AG09309 (cell line): ENCODE measurements around the gene LIMS1.

Source experiments
- DNase-seq: peaks from one replicate; pipeline ENCODE4 v3.0.0-alpha.2; 2010; ENCODE audit warnings: low read depth
- H3K4me3 ChIP-seq: 2 replicates; pipeline ENCODE4 v1.5.1; 2011; ENCODE audit warnings: mild to moderate bottlenecking, low read depth, low read length, moderate library complexity; ENCODE audit not compliant: control insufficient read depth
- TF ChIP-seq, protein P1 (sequence below): IDR thresholded peaks from 2 replicates; pipeline ENCODE4 v1.5.1; 2011; ENCODE audit warnings: mild to moderate bottlenecking, low read depth, low read length, inconsistent platforms; ENCODE audit not compliant: insufficient read depth, control insufficient read depth; ENCODE audit errors: missing control alignments

The LIMS1 gene

DNA sequence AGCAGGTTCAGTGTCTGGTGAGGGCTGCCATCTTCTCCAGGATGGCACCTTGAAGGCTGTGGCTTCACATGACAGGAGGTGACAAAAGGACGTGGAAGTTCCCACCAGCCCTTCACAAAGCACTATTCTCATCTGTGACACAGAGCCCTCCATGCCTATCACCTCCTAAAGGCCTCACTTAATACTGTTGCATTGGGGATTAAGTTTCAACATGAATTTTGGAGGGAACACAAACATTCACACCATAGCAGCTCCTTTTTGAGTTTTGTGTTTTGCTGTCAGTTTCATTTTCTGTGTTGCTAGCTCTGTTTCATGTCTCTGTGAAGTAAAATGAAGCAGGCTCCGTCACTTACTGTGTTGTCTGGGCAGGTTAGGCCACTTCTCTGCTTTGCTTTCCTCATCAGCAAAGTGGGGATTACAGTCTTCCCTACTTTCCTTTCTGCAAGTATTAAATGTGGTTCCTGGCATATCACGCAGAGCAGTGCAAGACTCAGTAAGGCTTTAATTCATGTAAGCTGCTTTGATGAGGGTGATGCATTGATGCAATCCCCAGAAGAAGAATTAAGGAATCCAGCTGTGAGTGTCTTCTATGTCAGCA is 31.6 kb downstream of the LIMS1 start:
- TF ChIP-seq, protein P1, sequence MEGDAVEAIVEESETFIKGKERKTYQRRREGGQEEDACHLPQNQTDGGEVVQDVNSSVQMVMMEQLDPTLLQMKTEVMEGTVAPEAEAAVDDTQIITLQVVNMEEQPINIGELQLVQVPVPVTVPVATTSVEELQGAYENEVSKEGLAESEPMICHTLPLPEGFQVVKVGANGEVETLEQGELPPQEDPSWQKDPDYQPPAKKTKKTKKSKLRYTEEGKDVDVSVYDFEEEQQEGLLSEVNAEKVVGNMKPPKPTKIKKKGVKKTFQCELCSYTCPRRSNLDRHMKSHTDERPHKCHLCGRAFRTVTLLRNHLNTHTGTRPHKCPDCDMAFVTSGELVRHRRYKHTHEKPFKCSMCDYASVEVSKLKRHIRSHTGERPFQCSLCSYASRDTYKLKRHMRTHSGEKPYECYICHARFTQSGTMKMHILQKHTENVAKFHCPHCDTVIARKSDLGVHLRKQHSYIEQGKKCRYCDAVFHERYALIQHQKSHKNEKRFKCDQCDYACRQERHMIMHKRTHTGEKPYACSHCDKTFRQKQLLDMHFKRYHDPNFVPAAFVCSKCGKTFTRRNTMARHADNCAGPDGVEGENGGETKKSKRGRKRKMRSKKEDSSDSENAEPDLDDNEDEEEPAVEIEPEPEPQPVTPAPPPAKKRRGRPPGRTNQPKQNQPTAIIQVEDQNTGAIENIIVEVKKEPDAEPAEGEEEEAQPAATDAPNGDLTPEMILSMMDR, result no peak
- DNase-seq, result no peak
- H3K4me3 ChIP-seq, result no peak overlapping the region

DNA sequence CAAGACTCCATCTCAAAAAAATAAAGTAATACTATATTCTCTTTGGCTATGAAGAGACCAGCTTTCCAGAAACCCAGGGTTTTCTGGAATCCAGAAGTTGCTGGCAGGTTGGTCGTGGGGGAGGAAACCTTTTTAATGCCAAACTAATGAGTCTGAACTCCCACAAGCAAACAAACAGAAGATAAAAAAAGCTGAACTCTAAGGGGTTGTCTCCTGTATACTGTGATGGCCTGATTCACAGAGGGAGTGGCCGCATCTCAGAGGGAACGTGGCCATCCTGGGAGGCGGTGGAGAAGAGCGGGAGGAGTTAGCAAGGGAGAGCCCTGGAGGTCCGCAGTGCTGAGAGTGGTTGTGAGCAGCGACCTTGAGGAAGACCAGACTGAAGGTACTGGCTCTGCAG is 36.1 kb downstream of the LIMS1 start:
- no peak overlapping the region for H3K4me3 ChIP-seq
- TF ChIP-seq, protein P1, result no peak
- DNase-seq, result no peak

DNA sequence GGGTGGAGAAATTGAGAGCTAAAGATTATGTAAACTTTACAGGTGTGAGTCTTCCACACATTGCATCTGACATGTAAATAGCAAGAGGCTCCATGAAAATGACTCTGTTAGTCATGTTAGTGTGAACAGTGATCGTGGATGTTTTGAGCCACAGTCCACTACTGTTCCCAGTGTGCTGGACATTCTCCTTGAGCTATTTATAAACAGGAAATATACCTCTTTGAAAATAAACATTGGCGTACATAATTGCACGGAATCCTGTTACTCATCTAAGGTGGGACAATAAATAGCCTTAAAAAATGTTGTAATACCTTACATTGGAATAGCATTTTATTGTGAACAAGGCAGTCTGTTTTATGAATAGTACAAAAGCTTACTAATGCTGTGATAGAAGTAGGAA is 37.0 kb downstream of the LIMS1 start:
- TF ChIP-seq, protein P1, result no peak
- H3K4me3 ChIP-seq, result no peak overlapping the region
- no peak for DNase-seq

DNA sequence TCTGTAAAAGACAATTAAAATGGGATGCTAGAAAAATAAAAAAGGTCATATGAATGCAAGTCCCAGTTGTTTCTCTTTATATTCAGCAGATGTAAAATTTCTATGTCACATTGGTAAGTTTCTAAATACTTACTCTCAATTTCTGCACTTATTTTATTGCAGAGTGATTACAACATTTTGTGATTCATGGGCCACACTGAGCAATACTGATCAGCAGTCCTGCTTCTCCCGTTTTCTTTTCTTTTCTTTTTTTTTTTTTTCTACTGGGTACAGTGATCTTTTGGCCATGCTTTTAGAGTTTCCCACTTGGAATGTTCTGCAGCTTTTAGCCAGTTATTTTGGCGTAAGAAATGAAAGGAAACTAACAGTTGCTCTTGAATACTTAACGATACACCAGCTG is 38.8 kb downstream of the LIMS1 start:
- TF ChIP-seq, protein P1, result no peak
- peak; percentile 80 for DNase-seq
- H3K4me3 ChIP-seq, result no peak overlapping the region

DNA sequence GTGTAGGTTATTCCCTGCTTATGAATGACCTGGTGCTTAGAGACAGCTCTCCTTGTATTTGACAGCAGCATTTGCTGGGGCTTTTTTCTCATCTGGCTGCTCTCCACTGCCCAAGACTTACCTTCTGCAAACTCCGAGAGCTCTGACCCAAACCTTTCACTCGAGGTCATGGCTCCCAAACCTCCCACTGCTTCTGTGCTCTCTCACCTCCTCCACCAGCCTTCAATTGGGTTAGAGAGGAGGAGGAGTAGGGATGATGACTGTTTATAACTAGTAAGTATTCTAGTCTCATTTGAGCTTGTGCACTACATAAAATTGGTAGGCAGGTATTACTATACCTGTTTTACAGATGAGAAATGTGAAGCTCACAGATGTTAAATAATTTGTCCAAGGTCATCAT is 40.1 kb downstream of the LIMS1 start:
- DNase-seq, result no peak
- TF ChIP-seq, protein P1, result no peak
- H3K4me3 ChIP-seq, result no peak overlapping the region

DNA sequence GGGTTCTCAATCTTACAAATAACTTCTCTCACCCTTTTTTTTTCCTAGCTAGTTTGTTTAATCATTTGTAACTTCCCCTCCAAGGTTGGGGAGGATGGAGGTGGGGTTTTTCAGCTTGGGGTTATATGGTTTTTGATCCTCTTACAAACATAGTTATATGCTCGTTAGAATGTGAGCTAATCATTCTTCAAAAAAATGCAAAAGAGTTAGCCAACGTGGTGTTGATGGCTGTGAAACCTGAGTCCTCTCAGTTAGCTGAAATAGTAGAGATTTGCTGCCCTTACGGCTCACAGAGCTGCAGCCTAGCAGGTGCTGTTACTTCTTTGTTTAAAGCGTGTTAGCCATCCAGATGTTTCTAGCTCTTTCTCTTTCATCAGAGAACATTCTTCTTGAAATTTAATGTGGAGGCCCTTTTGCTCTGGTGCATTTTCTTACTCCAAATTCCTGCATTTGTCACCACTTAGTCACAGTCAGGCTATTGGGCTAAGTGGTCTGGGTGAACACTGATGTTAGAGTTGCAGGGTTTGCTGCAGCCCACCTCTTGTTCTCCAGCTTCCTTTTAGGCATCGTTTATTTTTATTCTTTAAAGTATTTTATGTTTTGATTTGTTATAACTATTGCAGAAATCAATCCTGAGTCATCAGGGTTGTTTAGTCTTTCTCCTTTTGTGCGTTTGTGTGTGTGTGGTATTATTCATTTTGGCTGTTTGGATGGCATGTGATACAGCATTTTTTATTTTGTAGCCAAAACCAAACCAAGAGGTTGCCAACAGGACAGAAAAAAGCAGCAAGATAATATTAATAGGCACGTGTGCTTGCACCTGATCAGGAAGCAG is 41.1 kb downstream of the LIMS1 start:
- no peak overlapping the region for H3K4me3 ChIP-seq
- peak; percentile 46 for DNase-seq

More for the DNA sequence above, 41.1 kb downstream of the LIMS1 start:
- TF ChIP-seq, protein P1, result no peak
